Karpas-422 (cell line): ENCODE measurements around the gene FRMD8. TPM values are rescaled to one million over a fixed set of nuclear protein-coding genes. Genes with fewer than 3 reads are reported as not detected.
A peak's percentile ranks its signal among the peaks of the same experiment; 100 is the strongest.

Experiments used
- DNase-seq: peaks from one replicate; pipeline ENCODE4 v3.0.0-alpha.2; 2015
- H2AFZ ChIP-seq: fragments of 200-600 bp; sonication (generic); 2 replicates; pipeline ENCODE4 v1.6.1; 2014; ENCODE audit warnings: antibody characterized with exemption, low read length, mixed read lengths
- H3K27ac ChIP-seq: fragments of 200-600 bp; sonication (generic); 2 replicates; pipeline ENCODE4 v1.5.1; 2014; ENCODE audit warnings: mild to moderate bottlenecking, low read length, moderate library complexity
- H3K27me3 ChIP-seq: fragments of 200-600 bp; sonication (generic); 2 replicates; pipeline ENCODE4 v1.6.1; 2014; ENCODE audit warnings: low read length, mixed read lengths
- H3K36me3 ChIP-seq: fragments of 200-600 bp; sonication (generic); 2 replicates; pipeline ENCODE4 v1.6.1; 2014; ENCODE audit warnings: low read length, mixed read lengths; ENCODE audit not compliant: insufficient read depth
- H3K4me1 ChIP-seq: fragments of 200-600 bp; sonication (generic); 2 replicates; pipeline ENCODE4 v1.6.1; 2014; ENCODE audit warnings: mild to moderate bottlenecking, low read length, mixed read lengths
- H3K4me2 ChIP-seq: fragments of 200-600 bp; sonication (generic); 2 replicates; pipeline ENCODE4 v1.6.1; 2014; ENCODE audit warnings: low read length, low read depth, mild to moderate bottlenecking; ENCODE audit not compliant: poor library complexity, severe bottlenecking
- H3K4me3 ChIP-seq: fragments of 200-600 bp; sonication (generic); 2 replicates; pipeline ENCODE4 v1.5.1; 2014; ENCODE audit warnings: mild to moderate bottlenecking, antibody characterized with exemption, low read length, mixed read lengths
- H3K79me2 ChIP-seq: fragments of 200-600 bp; sonication (generic); 2 replicates; pipeline ENCODE4 v1.6.1; 2014; ENCODE audit warnings: mild to moderate bottlenecking, low read length, mixed read lengths
- H3K9ac ChIP-seq: fragments of 200-600 bp; sonication (generic); 2 replicates; pipeline ENCODE4 v1.6.0; 2014; ENCODE audit warnings: low read length
- H3K9me2 ChIP-seq: fragments of 200-600 bp; sonication (generic), shearing (Covaris generic); replicated peaks from 2 replicates; pipeline ENCODE4 v1.6.0; 2014; ENCODE audit warnings: mild to moderate bottlenecking, low read length, moderate library complexity; ENCODE audit not compliant: insufficient read depth
- H3K9me3 ChIP-seq: fragments of 300-700, 200-600 bp; sonication (generic); 2 replicates; pipeline ENCODE4 v1.6.1; 2014; ENCODE audit warnings: low read length, mixed read lengths
- H4K20me1 ChIP-seq: fragments of 200-600 bp; sonication (generic); 2 replicates; pipeline ENCODE4 v1.6.1; 2014; ENCODE audit warnings: mild to moderate bottlenecking, antibody characterized with exemption, low read length, low read depth; ENCODE audit not compliant: insufficient read depth
- total RNA-seq: library from RNA; depleted of rRNA; stranded (reverse); fragments of >200 nt; shearing (Covaris generic); gene quantifications from 2 replicates; pipeline ENCODE4 v1.2.3, GENCODE V29; 2014; ENCODE audit warnings: low replicate concordance

FRMD8 gene
- total RNA-seq, 1 experiment from 2014 or later: 48.5 TPM

GRCh38 chr11:65425971-65426838 is 39.8 kb downstream of the FRMD8 start:
- Histone ChIP-seq H3K4me3 (peak overlapping the region; percentile 84), H3K9ac (peak overlapping the region; percentile 96), H3K27ac (peak overlapping the region; percentile 97), H2AFZ (no peak overlapping the region), H3K9me3 (no peaks in the 10 kb centered on the region), H3K36me3 (no peaks in the 10 kb centered on the region), H3K4me1 (peaks cover 91% of the 10 kb centered on the region), H4K20me1 (peaks cover 28% of the 10 kb centered on the region), H3K9me2 (no peaks in the 10 kb centered on the region), H3K79me2 (peaks cover 43% of the 10 kb centered on the region), H3K27me3 (no peaks in the 10 kb centered on the region), H3K4me2 (peak overlapping the region; percentile 78)
- peak; percentile 90 for DNase-seq

GRCh38 chr11:65426839-65427690 is 40.6 kb downstream of the FRMD8 start:
- Histone ChIP-seq H3K4me2 (peak overlapping the region; percentile 78), H3K4me3 (peak overlapping the region; percentile 84), H3K27ac (peak overlapping the region; percentile 97), H3K9me3 (no peaks in the 10 kb centered on the region), H2AFZ (no peak overlapping the region), H3K79me2 (peaks cover 48% of the 10 kb centered on the region), H4K20me1 (peaks cover 28% of the 10 kb centered on the region), H3K9me2 (no peaks in the 10 kb centered on the region), H3K36me3 (no peaks in the 10 kb centered on the region), H3K27me3 (no peaks in the 10 kb centered on the region), H3K4me1 (peaks cover 93% of the 10 kb centered on the region), H3K9ac (peak overlapping the region; percentile 96)
- peak; percentile 78 for DNase-seq

GRCh38 chr11:65427691-65428577 is 41.5 kb downstream of the FRMD8 start:
- H3K4me2 ChIP-seq: peak overlapping the region; percentile 78
- peak overlapping the region; percentile 84 for H3K4me3 ChIP-seq
- peaks cover 28% of the 10 kb centered on the region for H4K20me1 ChIP-seq
- H3K4me1 ChIP-seq: peaks cover 98% of the 10 kb centered on the region
- peak; percentile 73 for DNase-seq
- H3K9me2 ChIP-seq: no peaks in the 10 kb centered on the region
- H3K9ac ChIP-seq: peak overlapping the region; percentile 96
- H3K79me2 ChIP-seq: peaks cover 41% of the 10 kb centered on the region
- H3K9me3 ChIP-seq: no peaks in the 10 kb centered on the region
- H3K36me3 ChIP-seq: no peaks in the 10 kb centered on the region
- H2AFZ ChIP-seq: no peak overlapping the region
- H3K27me3 ChIP-seq: no peaks in the 10 kb centered on the region
- peak overlapping the region; percentile 97 for H3K27ac ChIP-seq

- Histone ChIP-seq H3K9me2 (no peaks in the 10 kb centered on the region), H3K4me3 (peak overlapping the region; percentile 84), H3K9me3 (no peaks in the 10 kb centered on the region), H3K79me2 (peaks cover 34% of the 10 kb centered on the region), H4K20me1 (peaks cover 22% of the 10 kb centered on the region), H3K9ac (peak overlapping the region; percentile 96), H3K27me3 (no peaks in the 10 kb centered on the region), H3K4me1 (peaks cover 93% of the 10 kb centered on the region), H3K36me3 (no peaks in the 10 kb centered on the region), H2AFZ (no peak overlapping the region), H3K4me2 (peak overlapping the region; percentile 78), H3K27ac (peak overlapping the region; percentile 97)
- DNase-seq: peak; percentile 63
Measured at GRCh38 chr11:65428578-65429067, 42.2 kb downstream of the FRMD8 start.

- Histone ChIP-seq H3K27me3 (no peaks in the 10 kb centered on the region), H3K9ac (peak overlapping the region; percentile 96), H3K4me1 (peaks cover 88% of the 10 kb centered on the region), H3K27ac (peak overlapping the region; percentile 97), H3K9me2 (no peaks in the 10 kb centered on the region), H3K4me3 (peak overlapping the region; percentile 84), H4K20me1 (peaks cover 17% of the 10 kb centered on the region; the same call in 1 of the 2 replicates), H2AFZ (no peak overlapping the region), H3K79me2 (peaks cover 28% of the 10 kb centered on the region), H3K4me2 (peak overlapping the region; percentile 78), H3K36me3 (peaks cover 4% of the 10 kb centered on the region; the same call in 1 of the 2 replicates), H3K9me3 (no peaks in the 10 kb centered on the region)
- peak; percentile 71 for DNase-seq
Measured at GRCh38 chr11:65429068-65429681, 42.7 kb downstream of the FRMD8 start.

- Histone ChIP-seq H3K79me2 (peaks cover 21% of the 10 kb centered on the region), H2AFZ (no peak overlapping the region), H3K36me3 (peaks cover 11% of the 10 kb centered on the region), H4K20me1 (peaks cover 10% of the 10 kb centered on the region; the same call in 1 of the 2 replicates), H3K4me3 (peak overlapping the region; percentile 84), H3K4me1 (peaks cover 81% of the 10 kb centered on the region), H3K27ac (peak overlapping the region; percentile 97), H3K9me3 (no peaks in the 10 kb centered on the region), H3K9ac (peak overlapping the region; percentile 96), H3K4me2 (peak overlapping the region; percentile 78), H3K9me2 (no peaks in the 10 kb centered on the region), H3K27me3 (no peaks in the 10 kb centered on the region)
- peak; percentile 82 for DNase-seq
Measured at GRCh38 chr11:65429724-65430405, 43.4 kb downstream of the FRMD8 start.
